Stimulated activated naive CD8-positive, alpha-beta T cell treated with anti-CD3 and anti-CD28 coated beads, Interleukin-15, Interleukin-2, amounts not matched to agents 100 ng/mL and 50 ng/mL, for 24 hours (primary cell): ENCODE results near the gene PREP.
"Not testable (repeated sequence)": the region's sequence is repeated elsewhere in the genome, so short reads cannot be mapped to it uniquely, and the experiment has no call there.

ENCODE experiments used
- H3K27ac Mint-ChIP-seq: one replicate; pipeline ENCODE4 v1.8.0; 2021; ENCODE audit warnings: mild to moderate bottlenecking, mixed read lengths
- H3K27me3 Mint-ChIP-seq: one replicate; pipeline ENCODE4 v1.8.0; 2021; ENCODE audit warnings: mixed read lengths
- H3K36me3 Mint-ChIP-seq: one replicate; pipeline ENCODE4 v1.8.0; 2021; ENCODE audit warnings: low read depth, mixed read lengths
- H3K4me1 Mint-ChIP-seq: one replicate; pipeline ENCODE4 v1.8.0; 2021; ENCODE audit warnings: low read depth, mixed read lengths
- H3K4me3 Mint-ChIP-seq: one replicate; pipeline ENCODE4 v1.8.0; 2021; ENCODE audit warnings: mild to moderate bottlenecking, mixed read lengths
- H3K9me3 Mint-ChIP-seq: one replicate; pipeline ENCODE4 v1.8.0; 2021; ENCODE audit warnings: mixed read lengths

Gene PREP

DNA sequence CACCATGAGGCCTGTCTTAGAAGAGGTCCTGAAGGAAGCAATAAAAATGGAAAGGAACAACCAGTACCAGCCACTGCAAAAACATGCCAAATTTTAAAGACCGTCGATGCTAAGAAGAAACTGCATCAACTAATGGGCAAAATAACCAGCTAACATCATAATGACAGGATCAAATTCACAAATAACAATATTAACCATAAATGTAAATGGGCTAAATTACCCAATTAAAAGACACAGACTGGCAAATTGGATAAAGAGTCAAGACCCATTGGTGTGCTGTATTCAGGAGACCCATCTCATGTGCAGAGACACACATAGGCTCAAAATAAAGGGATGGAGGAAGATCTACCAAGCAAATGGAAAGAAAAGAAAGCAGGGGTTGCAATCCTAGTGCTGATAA, 14.1 kb upstream of the PREP start:
- peaks cover 16% of the 10 kb centered on the region for H3K9me3 Mint-ChIP-seq
- peaks cover 56% of the 10 kb centered on the region for H3K27me3 Mint-ChIP-seq

DNA sequence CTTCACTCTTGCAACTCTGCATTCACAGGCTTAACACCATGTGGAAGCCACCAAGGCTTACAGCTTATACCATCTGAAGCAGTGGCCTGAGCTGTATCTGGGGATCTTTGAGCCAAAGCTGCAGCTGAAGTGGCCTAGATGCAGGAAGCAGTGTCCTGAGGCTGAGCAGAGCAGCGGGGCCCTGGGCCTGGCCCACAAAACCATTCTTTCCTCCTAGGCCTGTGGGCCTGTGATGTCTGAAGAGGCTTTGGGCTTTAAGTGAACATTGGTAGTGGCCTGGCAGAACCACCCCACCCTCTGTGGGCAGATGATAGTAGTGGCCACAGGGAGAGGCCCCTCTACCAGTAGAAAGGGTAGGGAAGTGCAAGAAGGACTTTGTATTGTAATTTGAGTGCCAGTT, 6.9 kb upstream of the PREP start:
- H3K9me3 Mint-ChIP-seq, result peaks cover 6% of the 10 kb centered on the region
- H3K36me3 Mint-ChIP-seq, result no peaks in the 10 kb centered on the region
- H3K27me3 Mint-ChIP-seq, result peaks cover 52% of the 10 kb centered on the region
- H3K4me3 Mint-ChIP-seq, result no peak overlapping the region
- no peak overlapping the region for H3K27ac Mint-ChIP-seq
- H3K4me1 Mint-ChIP-seq, result peaks cover 7% of the 10 kb centered on the region

More for the DNA sequence above, 14.1 kb upstream of the PREP start:
- H3K27ac Mint-ChIP-seq, H3K4me1 Mint-ChIP-seq, H3K36me3 Mint-ChIP-seq, H3K4me3 Mint-ChIP-seq: not testable (repeated sequence)

DNA sequence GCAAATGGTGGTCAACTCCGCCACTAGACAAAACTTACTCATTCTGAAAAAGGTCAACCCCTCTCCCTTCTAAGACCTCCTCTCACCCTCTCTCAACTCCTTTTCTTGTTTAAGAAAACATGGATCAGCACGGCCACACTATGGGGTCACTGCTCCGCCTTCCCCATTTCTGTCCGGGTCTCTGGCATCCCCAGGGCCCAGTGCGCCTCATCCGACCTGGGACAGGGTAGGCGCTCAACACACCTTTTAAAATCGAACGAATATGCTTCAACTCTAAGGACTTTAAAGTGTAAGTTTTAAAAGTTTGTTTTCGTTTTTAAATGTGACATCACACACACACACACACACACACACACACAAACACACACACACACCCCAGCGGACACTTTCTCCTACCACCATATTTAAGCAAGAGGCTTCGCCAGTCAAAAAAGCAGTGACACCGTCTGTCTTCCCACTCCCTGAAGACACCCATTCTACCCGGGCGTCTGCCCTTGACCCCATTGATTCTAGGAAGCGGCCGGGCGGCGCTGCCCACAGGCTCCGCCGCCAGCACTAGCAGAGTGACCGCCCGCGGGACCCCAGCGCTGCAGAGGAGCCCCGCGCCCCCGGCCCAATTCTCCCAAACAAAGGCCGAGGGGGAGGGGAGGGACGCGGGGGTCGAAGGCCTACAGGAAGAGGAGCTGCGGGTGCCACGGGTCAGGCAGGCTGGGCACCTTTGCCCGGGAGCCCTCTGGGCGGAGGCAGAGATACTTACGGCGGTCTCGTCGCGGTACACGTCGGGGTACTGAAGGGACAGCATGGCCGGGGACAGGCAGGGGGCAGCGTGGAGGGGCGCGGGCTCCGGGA, 568 bp downstream of the PREP start:
- H3K4me1 Mint-ChIP-seq, result peaks cover 69% of the 10 kb centered on the region
- H3K9me3 Mint-ChIP-seq, result no peaks in the 10 kb centered on the region
- H3K4me3 Mint-ChIP-seq, result peak overlapping the region; percentile 92
- H3K27ac Mint-ChIP-seq, result peak overlapping the region; percentile 78
- H3K36me3 Mint-ChIP-seq, result no peaks in the 10 kb centered on the region
- H3K27me3 Mint-ChIP-seq, result no peaks in the 10 kb centered on the region

DNA sequence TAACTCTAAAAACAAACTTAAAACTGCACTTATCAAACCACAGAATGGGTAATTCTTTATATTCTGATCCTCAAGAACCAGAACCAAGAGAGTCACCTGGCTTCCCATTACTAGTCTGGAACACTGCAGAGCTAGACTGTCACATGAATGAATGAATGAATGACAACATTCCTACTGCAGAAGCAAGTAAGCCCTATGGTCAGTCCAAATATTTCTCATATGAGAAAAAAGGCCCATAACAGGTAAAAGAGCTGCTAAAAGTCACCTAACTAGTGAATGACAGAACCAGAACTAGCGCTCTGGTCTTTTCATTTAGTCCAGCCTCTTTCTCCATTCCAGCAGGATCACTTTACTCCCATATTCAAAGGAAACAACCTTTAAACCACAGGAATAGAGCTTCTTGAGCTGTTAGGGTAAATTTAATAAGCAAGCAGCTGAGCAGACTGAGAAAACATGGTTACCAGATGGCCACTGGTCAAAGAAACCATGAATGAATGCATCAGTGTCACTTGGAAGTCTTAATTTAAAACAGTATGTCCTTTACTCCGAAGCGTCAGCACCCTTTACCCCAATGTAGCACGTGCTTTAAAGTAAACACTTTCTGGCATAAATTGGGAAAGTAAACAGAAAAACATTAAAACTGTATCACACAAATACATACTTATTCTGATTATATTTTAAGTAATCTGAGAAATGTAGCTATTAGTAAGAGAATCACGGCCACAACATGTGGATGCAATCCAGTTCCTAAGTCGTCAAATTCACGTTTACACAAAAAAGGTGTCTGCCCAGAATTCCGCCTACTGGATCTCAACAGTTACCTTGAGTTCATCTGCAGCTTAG, 1.4 kb downstream of the PREP start:
- peak overlapping the region; percentile 78 for H3K27ac Mint-ChIP-seq
- H3K4me1 Mint-ChIP-seq, result peaks cover 69% of the 10 kb centered on the region
- H3K36me3 Mint-ChIP-seq, result peaks cover 1% of the 10 kb centered on the region
- H3K4me3 Mint-ChIP-seq, result peak overlapping the region; percentile 92
- H3K27me3 Mint-ChIP-seq, result no peaks in the 10 kb centered on the region
- no peaks in the 10 kb centered on the region for H3K9me3 Mint-ChIP-seq

DNA sequence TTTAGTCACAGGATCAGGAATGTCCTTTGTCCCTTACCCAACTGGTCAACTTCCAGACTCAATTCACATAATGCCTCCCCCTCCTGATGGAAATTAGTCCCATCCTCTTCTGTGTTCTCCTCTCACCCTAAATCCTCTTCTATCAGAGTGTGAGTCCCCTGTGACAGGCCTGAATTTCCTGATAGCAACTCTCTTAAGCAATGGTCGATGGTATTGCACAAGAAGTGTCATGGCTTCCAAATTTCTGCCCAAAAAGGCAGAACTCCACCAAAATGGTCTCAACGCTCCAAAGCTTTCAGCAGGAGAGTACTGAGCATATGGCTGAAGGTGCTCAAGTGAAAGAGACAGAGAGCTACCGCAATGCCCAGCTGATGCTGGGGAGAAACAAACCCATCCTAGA, 2.4 kb downstream of the PREP start:
- H3K4me3 Mint-ChIP-seq, result peak overlapping the region; percentile 92
- peaks cover 11% of the 10 kb centered on the region for H3K36me3 Mint-ChIP-seq
- H3K4me1 Mint-ChIP-seq, result peaks cover 69% of the 10 kb centered on the region
- H3K27ac Mint-ChIP-seq, result no peak overlapping the region
- no peaks in the 10 kb centered on the region for H3K9me3 Mint-ChIP-seq
- no peaks in the 10 kb centered on the region for H3K27me3 Mint-ChIP-seq

DNA sequence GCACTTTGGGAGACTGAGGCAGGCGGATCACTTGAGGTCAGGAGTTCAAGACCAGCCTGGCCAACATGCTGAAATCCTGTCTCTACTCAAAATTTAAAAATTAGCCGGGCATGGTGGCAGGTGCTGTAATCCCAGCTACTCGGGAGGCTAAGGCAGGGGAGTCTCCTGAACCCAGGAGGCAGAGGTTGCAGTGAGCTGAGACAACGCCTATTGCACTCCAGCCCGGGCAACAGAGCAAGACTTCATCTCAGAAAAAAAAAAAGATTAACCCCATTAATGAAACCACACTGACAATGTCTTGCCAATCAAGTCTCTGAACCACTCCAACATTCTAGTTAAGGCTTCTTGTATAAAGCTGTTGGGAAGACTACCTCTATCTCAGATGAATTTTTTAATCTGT, 4.0 kb downstream of the PREP start:
- Mint-ChIP-seq H3K36me3 (peaks cover 22% of the 10 kb centered on the region), H3K27ac (no peak overlapping the region), H3K4me1 (peaks cover 54% of the 10 kb centered on the region), H3K9me3 (no peaks in the 10 kb centered on the region), H3K27me3 (no peaks in the 10 kb centered on the region), H3K4me3 (no peak overlapping the region)

DNA sequence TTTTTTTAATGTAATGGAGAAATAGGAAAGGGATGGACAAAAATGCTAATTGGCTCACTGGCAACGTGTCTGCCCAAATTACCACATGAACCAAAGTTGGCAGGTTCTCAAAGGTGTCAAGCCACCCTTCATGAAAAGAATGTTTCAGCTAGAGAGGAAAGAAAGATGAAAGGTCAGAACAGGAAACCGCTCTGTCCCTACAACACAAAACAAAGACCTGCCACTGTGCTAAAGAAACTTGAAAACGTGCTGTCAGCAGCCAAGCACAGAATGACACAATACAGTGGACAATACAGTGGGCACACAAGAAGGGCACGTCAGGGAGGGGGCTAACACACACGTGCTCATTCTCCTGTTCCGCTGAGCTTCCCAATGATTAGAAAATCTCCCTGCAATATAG, 4.9 kb downstream of the PREP start:
- Mint-ChIP-seq H3K36me3 (peaks cover 22% of the 10 kb centered on the region), H3K4me3 (no peak overlapping the region), H3K27ac (no peak overlapping the region), H3K4me1 (peaks cover 49% of the 10 kb centered on the region), H3K9me3 (no peaks in the 10 kb centered on the region), H3K27me3 (no peaks in the 10 kb centered on the region)

DNA sequence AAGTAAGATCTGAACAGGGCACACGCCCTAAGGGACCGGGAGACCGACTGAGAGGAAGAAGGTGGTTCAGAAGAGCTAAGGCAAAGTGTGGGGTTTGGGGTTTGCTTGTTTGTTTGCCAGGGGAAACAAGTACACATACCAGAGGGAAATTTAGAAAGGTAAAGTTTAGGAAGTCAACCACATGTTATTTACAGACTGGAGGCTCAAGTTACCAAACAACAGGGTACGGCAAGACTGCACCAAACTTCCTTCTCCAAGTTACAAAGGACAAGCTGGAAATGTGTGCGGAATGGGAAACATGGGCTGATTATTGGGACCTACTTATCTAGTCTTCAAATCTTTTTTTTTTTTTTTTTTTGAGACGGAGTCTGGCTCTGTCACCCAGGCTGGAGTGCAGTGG, 11.2 kb downstream of the PREP start:
- no peak overlapping the region for H3K4me3 Mint-ChIP-seq
- H3K27ac Mint-ChIP-seq, result no peak overlapping the region

DNA sequence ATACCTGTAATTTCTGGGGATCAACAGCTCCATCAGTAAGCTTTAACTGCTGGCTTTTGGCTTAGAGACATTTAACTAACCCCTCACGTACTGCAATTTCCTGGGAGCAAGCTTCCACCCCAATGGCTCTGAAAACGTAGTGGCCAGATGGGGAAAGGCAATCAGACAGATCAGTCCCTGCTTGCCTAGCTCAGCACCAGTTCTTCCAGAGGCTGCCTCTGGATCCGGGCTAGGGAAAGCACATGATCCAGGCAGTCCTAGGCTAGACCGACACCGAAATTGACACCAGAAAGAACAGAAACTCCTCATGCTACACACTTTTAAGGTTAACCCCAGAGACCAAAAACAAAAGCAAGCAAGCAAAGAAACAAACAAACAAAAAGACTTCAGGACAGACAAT, 13.3 kb downstream of the PREP start:
- no peaks in the 10 kb centered on the region for H3K9me3 Mint-ChIP-seq
- no peaks in the 10 kb centered on the region for H3K27me3 Mint-ChIP-seq
- H3K4me3 Mint-ChIP-seq, result no peak overlapping the region
- H3K36me3 Mint-ChIP-seq, result peaks cover 52% of the 10 kb centered on the region
- H3K27ac Mint-ChIP-seq, result no peak overlapping the region
- peaks cover under 1% of the 10 kb centered on the region for H3K4me1 Mint-ChIP-seq

More for the DNA sequence above, 11.2 kb downstream of the PREP start:
- Mint-ChIP-seq H3K36me3 (peaks cover 58% of the 10 kb centered on the region), H3K9me3 (no peaks in the 10 kb centered on the region), H3K4me1 (no peaks in the 10 kb centered on the region), H3K27me3 (no peaks in the 10 kb centered on the region)

DNA sequence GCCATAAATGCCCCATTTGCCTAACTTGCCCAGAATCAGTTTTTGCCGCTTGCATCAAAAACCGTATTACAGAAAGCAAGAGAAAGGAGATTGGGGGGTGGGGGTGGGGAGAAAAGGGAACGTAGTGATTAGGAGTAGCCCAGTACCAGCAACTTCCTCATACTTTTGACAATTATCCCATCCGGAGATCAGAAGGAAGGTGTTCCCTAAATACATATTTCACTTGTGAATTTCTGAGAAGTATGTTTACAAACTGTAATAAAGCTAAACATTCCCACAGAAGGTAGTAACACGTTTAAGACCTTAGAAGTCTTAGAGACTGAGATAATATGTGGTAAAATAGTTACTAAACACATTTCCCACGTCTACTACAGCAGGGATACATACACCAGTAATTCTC, 14.5 kb downstream of the PREP start:
- Mint-ChIP-seq H3K9me3 (no peaks in the 10 kb centered on the region), H3K36me3 (peaks cover 58% of the 10 kb centered on the region), H3K4me3 (no peak overlapping the region), H3K4me1 (peaks cover 11% of the 10 kb centered on the region), H3K27me3 (no peaks in the 10 kb centered on the region), H3K27ac (no peak overlapping the region)

DNA sequence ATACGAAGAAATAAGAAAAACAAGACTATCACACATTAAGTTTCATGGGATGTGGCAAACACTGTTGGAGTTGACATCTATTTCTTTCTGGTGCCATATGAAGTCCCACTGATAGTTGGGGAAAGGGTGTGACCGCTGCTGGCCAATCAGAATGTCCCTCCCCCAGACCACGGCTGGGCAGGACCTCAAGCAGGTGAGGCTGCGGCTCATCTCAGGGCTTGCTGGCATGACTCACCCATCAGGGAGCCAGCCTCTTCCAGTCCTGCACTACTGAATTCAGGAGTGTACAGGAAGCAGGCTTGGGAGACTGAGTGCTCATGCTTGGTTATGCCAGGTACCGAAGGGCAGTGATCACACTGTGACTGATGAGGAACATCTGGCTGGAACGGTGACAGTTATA, 18.9 kb downstream of the PREP start:
- H3K4me3 Mint-ChIP-seq, result no peak overlapping the region
- no peaks in the 10 kb centered on the region for H3K9me3 Mint-ChIP-seq
- no peak overlapping the region for H3K27ac Mint-ChIP-seq
- peaks cover 25% of the 10 kb centered on the region for H3K4me1 Mint-ChIP-seq
- no peaks in the 10 kb centered on the region for H3K27me3 Mint-ChIP-seq
- H3K36me3 Mint-ChIP-seq, result peaks cover 46% of the 10 kb centered on the region

DNA sequence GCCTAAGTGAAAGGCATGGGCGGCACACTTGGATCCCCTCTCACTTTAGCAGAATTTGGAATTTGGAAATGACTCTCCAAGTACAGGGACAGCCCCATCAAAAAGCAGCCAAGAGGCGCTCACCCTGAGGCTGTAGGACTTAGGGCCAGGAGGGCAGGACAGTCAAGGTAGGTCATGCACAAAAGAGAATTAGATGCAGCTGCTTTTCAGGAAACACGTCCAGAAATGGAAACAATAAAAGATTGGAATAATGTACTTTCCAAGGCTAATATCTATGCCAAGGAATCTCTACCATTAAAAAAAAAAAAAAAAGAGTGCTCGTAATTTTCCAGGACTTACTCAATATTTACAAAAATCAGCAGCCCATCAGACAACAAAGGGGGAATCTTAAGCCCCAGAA, 19.9 kb downstream of the PREP start:
- Mint-ChIP-seq H3K9me3 (no peaks in the 10 kb centered on the region), H3K4me3 (no peak overlapping the region), H3K36me3 (peaks cover 43% of the 10 kb centered on the region), H3K27me3 (no peaks in the 10 kb centered on the region), H3K27ac (no peak overlapping the region), H3K4me1 (peaks cover 25% of the 10 kb centered on the region)

DNA sequence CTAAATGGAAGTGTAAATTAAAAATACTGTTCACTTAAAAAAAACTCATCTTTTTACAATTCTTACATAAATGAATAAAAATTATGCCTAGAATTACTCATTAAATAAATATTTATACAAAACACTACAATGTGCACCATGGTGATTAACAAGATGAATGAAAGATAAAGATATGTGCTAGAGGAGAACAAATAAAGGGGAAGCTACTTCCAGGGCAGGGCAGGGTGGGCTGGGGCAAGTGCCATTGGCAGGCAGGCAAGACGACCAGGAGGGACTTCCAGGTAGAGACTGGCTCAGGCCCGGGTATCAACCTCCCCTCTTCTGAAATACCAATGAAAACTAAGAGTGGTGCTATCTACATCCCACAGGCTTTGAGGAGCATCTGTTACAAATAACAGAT, 20.4 kb downstream of the PREP start:
- peaks cover 42% of the 10 kb centered on the region for H3K36me3 Mint-ChIP-seq
- H3K27me3 Mint-ChIP-seq, result no peaks in the 10 kb centered on the region
- H3K4me3 Mint-ChIP-seq, result no peak overlapping the region
- H3K9me3 Mint-ChIP-seq, result no peaks in the 10 kb centered on the region
- peaks cover 25% of the 10 kb centered on the region for H3K4me1 Mint-ChIP-seq
- no peak overlapping the region for H3K27ac Mint-ChIP-seq

DNA sequence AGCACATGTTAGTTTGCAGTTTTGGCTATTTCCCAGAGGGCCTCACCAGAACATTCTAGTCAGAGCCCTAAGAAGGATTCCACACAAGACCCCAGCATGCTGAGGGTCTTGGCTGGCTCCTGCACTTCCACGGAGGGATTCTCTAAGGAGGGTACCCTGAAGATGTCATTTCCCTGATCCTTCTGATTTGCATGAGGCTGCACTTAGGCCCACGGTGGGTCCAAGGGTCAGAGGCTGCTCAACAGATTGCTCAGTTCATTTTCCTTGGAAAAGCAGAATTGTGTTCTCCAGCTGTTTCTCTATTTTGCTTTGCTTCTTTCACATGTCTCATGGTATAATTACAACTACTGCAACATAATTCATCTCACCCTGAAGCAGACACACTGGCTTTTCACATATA, 22.2 kb downstream of the PREP start:
- Mint-ChIP-seq H3K9me3 (no peaks in the 10 kb centered on the region), H3K27ac (no peak overlapping the region)

DNA sequence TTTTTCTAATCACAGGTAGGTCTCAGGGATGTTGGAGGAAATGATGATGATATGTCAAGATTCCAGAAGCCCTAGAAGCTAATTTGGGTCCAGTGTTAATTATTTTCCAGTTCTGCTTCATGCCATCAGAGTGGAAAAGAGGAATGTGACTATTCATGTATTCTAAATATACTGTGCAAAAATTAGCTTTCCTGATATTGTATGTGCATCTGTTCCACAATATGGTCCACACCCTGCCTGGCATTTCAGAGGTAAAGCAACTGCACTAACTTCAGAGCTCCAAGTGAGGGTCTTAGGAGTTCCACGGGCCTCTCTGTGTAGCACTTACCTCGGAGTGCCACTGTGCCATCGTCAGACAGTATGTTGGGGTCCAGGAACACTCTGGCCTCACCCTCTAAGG, 27.1 kb downstream of the PREP start:
- Mint-ChIP-seq H3K4me3 (no peak overlapping the region), H3K36me3 (peaks cover 44% of the 10 kb centered on the region), H3K4me1 (peaks cover 8% of the 10 kb centered on the region), H3K27ac (no peak overlapping the region), H3K27me3 (no peaks in the 10 kb centered on the region), H3K9me3 (no peaks in the 10 kb centered on the region)

More for the DNA sequence above, 22.2 kb downstream of the PREP start:
- Mint-ChIP-seq H3K4me3 (no peak overlapping the region), H3K27me3 (no peaks in the 10 kb centered on the region), H3K36me3 (peaks cover 34% of the 10 kb centered on the region), H3K4me1 (peaks cover 25% of the 10 kb centered on the region)
